HG03378 (cell line): ENCODE measurements around the gene CHMP1A.

Experiments used
- ATAC-seq: cut with Tn5 transposase; IDR thresholded peaks from one replicate; pipeline ENCODE4 v1.9.1; 2021; ENCODE audit warnings: mild to moderate bottlenecking, moderate library complexity; ENCODE audit not compliant: unreplicated experiment

The CHMP1A gene

DNA sequence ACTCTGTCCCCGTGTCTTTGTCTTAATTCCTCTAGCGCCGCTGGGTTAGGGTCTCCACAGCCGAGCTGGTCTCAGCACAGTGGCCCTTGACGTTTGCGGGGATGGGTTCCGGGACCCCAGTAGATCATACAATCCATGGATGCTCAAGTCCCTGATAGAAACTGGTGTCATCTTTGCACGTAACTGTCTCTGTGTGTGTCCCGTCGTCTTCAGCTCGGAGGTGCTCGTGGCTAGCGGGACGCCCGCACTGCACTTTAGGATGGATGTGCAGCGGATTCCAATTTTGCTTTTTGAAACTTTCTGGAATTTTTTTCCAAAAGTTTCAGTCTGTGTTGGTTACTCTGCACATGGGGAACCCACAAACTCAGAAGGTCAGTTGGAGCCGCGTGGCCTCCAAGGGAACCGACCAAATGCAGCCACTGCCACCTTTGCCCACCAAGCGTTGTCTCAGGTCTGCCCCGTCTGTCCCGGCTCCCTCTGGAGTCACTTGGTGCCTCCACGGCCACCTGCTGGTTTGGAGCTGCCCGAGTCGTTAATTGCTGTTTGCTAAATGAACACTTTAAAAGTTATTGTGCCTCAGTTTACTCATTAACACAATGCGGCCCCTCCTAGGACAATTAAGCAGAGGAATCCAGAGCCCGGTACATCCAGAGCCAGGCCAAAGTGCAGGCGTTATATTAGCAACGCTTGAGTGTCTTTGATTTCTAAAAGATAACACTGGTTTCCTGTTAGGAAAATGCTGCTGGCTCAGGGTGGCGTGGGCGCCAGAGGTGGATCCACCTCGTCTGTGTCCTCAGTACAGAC, 49.4 kb downstream of the CHMP1A start:
- ATAC-seq, result no peak

- no peak for ATAC-seq
Measured at GRCh38 chr16:89607453-89607852, 50.1 kb downstream of the CHMP1A start.

- ATAC-seq, result no peak
Measured at GRCh38 chr16:89606006-89606405, 51.5 kb downstream of the CHMP1A start.

GRCh38 chr16:89605186-89605970, 52.1 kb downstream of the CHMP1A start:
- no peak for ATAC-seq

DNA sequence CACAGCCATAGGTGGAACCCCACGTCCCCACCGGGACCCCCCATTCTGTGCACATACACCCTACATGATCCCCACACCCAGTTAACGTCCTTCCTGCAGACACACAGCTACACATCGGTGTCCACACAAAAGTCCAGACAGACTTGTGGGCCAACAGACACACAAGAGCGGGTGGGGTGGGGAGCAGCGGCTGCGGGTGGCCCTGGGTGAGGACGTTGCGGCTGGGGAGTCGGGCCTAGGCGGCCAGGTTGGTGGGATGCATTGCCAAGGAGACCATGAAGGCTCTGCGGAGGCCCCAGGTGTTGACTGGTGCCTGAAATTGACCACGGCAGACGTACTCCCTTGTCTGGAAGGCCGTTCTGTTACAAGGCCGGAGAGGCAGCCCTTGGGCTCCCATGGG, 52.7 kb downstream of the CHMP1A start:
- ATAC-seq, result no peak

GRCh38 chr16:89602952-89603590, 54.4 kb downstream of the CHMP1A start:
- ATAC-seq, result no peak

DNA sequence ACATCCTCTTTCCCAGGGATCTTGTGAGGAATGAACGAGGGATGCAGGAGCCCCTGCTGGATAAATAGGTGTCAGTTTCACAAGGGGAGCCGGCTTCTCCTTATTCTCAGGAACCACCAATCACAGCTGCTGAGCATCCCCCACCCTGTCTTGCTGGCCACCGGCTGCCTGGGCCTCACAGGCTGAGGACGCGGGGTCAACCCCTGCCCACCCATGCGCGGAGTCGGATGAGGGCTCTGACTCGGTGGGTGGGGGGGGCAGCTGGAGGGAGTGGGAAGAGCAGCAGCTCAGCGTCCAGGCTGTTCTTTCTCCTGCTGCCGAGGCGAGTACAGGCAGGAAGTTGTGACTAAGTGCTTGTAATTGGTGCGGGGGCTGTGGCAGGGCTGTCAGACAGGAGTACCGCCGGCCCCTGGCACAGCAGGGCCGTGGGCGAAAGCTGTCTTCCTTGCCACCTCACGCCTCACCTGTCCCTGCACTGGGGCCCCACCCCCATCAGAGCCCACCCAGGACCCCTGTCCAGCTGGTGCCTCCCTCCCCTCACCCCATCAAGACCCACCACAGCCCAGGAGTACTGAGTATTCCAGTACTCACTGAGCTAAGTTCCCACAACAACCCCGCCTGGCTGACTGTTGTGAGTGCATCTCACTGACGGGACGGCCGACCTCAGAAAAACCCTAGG, 55.1 kb downstream of the CHMP1A start:
- ATAC-seq, result no peak

GRCh38 chr16:89601906-89602272, 55.6 kb downstream of the CHMP1A start:
- ATAC-seq, result no peak

DNA sequence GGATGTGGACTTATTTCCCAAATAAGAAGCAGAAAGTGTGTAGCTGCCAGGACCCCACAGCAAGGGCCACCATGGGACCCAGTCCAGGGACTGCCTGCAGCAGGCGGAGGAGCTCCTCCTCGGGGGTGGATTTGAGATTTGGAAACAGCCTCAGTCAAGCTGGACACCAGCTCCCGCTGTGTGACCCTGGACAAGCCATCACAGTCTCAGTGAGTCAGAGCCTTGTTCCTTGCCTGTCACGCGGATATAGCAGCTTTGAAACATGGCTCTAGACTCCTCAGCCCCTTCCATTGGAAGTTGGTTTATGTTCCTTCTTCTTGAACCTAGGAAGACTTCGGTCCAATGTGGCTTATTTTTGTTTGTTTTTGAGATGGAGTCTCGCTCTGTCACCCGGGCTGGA, 56.6 kb downstream of the CHMP1A start:
- no peak for ATAC-seq

DNA sequence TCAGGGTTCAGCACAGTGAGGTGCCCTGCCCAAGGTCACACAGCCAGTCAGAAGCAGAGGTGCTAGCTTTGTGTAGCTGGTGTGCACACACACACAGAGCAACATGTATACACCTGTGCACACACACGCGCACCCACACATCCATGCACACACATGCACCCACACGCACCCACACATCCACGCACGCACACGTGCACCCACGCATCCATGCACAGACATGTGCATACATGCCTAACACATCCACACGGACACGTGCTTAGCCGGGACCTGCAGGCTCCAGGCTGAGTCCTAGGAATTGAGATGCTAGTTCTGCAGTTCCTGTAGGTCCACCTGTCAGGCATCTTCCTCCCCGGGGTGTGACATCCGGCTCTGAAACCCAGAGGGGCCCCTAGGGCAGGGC, 57.1 kb downstream of the CHMP1A start:
- no peak for ATAC-seq

- no peak for ATAC-seq
Measured at GRCh38 chr16:89599902-89600301, 57.6 kb downstream of the CHMP1A start.

GRCh38 chr16:89599451-89599858, 58.1 kb downstream of the CHMP1A start:
- no peak for ATAC-seq

GRCh38 chr16:89598199-89598598, 59.3 kb downstream of the CHMP1A start:
- no peak for ATAC-seq

- ATAC-seq, result no peak
Measured at GRCh38 chr16:89596957-89597649, 60.4 kb downstream of the CHMP1A start.

GRCh38 chr16:89596061-89596689, 61.3 kb downstream of the CHMP1A start:
- ATAC-seq, result no peak

GRCh38 chr16:89595330-89596060, 62.0 kb downstream of the CHMP1A start:
- ATAC-seq, result no peak
